HG02973 (cell line): ENCODE measurements around the gene BCKDHB.
"Not testable (repeated sequence)": the region's sequence is repeated elsewhere in the genome, so short reads cannot be mapped to it uniquely, and the experiment has no call there.

Experiments used
- ATAC-seq: cut with Tn5 transposase; IDR thresholded peaks from one replicate; pipeline ENCODE4 v1.9.1; 2021; ENCODE audit warnings: moderate library complexity; ENCODE audit not compliant: unreplicated experiment

Gene BCKDHB

DNA sequence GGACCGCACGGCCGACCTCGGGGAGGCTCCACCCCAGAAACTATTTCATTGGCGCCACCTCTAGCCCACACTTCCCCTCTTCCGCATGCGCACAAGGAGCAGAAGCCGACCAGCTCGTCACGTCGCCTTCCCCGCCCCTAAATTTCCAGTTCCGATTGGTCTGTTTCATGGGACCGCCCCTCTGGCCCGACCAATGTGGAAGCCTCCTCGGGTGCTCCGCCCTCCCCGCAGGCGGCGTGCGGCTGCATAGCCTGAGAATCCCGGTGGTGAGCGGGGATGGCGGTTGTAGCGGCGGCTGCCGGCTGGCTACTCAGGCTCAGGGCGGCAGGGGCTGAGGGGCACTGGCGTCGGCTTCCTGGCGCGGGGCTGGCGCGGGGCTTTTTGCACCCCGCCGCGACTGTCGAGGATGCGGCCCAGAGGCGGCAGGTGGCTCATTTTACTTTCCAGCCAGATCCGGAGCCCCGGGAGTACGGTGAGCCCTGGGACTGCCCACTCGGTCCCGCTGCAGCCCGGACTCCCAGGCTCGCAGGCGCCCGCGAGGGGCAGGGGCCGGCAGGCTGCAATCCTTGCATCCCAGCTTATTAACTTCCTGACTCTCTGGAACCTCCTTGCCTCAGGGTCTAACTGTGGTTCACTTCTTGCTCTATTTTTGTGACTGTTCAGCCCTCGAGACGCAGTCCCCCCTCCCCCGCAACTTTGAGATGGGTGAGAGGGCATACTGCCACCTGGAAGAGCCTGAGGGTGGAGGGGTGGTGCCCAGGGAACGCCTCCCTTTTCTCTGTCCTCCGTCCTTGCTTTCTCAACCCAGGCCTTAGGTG, at the start of gene BCKDHB:
BCKDHB (plus strand) TSS at position 254 of the 818 bp plus-strand sequence; CDS start at position 277, 23 bp downstream.
- peak; percentile 99 for ATAC-seq

DNA sequence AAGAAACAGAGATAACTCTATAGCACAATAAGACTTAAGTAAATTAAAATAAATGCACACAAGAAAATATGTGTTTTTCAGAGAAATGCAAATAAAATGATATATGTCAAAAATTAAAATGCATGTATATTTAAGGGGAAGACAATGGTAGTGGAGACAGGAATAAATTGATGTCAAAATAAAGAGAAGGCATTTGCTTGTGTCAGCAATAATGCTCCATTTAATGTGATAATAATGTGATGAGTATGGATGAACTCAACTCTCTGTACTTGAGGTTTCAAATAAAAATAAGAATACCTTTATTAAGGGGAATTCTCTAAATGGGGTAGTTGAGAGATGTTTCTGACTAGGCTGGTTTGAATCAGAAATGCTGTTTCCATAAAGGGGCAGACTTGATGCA, 45.7 kb upstream of the BCKDHB start:
- ATAC-seq: no peak

DNA sequence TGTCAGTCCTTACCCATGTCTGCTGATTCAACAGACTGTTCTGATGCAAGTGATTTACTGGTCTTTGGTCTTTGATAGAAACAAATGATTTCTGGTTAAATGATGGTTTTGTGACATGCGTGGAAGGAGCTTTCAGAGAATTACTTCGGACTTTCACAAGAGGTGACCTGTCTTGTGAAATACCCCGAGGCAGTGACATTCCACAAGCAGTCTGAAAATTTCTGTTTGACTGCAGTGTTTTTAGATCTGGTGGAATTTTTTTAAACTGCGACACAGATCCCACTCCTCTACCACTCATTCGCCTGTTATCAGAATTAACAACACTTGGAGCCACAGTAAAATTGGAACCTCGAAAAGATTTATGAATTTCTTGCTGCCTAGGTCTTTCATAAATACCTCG, 38.3 kb upstream of the BCKDHB start:
- ATAC-seq: not testable (repeated sequence)

DNA sequence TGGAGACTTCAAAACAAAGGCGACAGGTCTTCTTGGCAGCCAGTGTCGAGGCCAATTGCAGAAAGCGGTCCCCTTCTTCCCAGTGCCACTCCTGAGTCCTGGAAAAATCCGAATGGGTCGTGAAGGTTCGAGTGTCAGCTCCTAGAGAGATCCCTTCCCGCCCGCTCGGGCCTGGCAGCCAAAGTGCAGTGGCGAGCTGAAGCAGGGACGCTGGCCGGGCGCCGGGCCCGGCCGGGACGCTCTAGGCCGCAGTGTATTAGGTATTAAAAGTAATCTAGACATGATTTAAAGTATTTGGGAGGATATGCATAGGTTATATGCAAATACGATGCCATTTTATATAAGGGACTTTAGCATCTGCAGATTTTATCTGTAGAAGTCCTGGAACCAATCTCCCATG, 36.0 kb upstream of the BCKDHB start:
- not testable (repeated sequence) for ATAC-seq

DNA sequence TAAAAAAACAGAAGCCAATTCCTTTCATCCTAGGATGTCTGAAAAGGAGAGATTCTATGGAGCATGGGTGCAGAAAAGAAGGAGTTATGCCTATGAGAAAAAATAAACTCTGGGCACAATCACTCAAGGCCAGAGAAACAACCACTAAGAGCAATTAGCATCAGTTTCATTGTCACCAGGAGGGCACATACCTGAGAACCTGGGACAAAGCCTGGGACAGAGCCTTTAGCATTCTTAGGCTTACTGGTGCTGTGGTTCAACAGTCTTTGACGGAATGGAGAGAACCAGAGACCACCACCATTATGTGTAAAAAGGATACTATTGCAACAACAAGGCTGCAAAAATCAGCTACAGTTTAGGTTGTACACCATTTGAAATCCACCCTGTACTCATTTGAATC, 29.4 kb upstream of the BCKDHB start:
- ATAC-seq: no peak

DNA sequence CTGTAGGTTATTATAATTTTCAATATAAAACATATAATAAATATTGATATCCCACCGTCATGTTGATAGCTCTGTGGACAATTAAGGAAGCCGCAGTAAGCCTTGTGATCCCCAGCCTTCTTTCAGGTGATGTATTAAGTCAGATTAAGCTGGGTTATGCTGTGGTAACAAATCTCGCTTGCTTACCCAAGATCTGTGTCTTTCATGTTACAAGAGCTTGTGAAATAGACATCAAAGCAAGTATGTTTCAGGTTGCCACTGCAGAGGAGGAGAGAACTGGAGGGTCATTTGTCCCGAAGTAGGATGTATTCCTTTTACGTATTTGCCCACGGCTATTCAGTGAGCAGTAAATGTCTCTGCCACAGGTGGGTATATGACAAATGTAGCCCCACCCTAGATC, 17.8 kb upstream of the BCKDHB start:
- ATAC-seq: no peak

DNA sequence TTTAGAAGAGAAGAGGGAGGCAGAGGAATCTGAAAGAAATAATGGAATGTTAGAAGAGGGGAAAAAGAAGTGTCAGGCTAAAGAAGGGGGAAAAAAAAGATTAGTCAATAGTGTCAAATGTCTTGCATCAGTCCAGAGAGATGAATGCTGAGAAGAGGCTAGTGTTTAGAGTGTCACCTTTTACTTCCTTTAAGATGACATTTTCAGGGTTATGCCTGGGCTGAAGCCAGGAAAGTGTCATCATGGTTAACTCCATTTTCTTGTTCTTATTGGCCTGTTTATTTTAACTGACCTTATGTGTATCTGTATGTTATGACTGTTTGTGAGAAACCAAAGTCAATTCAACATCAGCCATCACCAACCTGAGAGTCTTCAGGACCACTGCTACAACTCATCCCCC, 15.0 kb upstream of the BCKDHB start:
- no peak for ATAC-seq

DNA sequence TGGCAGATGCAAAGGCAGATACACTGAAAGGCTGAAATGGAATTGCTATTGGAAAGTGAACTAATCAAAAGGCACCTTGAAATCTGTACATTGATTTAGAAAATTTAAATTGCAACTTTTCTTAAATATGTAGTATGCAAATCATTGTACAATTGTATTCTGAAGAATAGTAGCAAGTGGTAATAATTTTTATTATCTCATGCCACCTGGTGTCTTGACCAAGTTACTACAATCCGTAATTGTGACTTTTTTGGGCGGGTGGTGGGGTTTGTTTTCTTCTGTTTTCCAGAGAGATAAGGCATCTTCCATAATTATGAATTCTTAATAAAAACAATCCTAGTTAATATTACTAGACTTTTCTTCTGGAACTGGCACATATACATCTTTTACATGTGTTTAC, 12.5 kb upstream of the BCKDHB start:
- ATAC-seq: no peak

DNA sequence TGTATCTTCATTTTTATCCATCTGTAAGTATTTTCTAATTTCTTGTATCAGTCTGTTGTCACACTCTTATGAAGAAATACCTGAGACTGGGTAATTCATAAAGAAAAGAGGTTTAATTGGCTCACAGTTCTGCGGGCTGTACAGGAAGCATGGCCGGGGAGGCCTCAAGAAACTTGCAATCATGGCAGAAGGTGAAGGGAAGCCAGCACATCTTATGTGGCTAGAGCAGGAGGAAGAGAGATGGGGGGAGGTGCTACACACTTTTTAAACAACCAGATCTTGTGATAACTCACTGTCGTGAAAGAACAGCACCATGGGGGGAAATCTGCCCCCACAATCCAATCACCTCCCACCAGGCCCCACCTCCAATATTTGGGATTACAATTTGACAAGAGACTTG, 10.9 kb upstream of the BCKDHB start:
- ATAC-seq: no peak

DNA sequence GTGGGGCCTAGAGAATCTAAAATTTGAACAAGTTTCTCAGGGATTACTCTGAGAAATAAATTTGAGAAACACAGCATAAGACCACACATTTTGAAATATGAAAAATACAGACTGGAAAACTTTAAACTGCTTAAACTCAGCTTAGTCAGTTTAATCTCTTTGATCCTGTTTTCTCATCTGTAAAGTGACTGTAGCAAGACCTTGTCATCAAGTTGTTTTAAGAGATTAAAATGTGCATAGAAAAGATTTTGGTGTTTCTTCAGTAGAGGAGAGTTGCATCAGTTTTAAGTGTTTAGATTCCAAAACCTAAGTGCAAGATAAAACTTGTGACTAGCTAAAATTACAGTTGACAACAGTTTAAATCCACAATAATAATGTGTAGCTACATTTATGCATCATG, 8.1 kb upstream of the BCKDHB start:
- ATAC-seq: no peak

DNA sequence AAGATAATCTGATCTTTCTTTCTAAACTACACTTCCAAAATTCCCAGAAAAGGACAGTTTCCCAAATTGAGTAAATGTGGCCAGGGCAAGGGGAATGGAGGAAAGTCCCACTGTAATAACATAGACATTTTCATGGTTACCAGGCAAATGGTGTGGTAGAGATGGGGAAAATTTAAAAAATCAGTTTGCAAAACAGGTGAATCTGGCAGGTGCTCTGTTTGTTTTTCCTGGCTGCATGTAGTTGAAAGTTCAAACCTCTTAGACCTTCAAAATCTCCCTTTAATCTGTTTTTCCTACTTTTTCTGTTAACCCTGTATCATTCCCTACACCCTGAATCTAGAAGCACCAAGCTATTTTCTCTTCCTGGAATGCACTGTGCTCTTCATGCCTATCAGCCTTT, 2.0 kb upstream of the BCKDHB start:
- no peak for ATAC-seq

DNA sequence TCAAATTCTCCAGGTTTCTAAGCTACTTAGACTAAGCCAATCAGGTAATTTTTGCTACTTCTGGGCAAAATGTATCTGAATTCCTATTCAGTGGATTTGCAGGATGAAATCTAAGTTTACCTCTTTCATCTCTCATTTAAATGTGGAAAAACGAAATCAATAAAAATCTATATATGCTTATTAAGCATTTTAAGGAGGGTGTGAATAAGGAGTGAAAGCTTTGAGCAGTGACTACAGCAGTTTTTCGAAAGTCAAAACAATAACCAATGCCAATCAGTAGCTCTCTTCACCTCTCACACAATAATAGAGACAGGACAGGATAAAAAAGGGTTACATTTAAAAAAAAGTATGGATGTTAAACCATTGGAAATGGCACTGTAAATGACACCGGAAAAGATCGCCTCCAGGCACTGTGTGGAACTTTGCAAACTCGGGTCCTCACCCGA, 476 bp upstream of the BCKDHB start:
- ATAC-seq: no peak

DNA sequence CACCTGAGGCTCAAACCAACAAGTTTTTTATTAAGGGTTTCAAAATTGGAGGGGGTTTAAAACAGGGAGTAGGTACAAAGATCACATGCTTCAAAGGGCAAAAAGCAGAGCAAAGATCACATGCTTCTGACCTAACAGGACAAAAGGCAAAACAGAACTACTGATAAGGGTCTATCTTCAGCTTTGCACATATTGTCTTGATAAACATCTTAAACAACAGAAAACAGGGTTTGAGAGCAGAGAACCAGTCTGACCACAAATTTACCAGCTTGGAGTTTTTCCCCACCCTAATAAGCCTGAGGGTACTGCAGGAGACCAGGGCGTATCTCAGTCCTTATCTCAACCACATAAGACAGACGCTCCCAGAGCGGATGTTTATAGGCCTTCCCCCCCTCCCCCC, 16.1 kb downstream of the BCKDHB start:
- not testable (repeated sequence) for ATAC-seq

DNA sequence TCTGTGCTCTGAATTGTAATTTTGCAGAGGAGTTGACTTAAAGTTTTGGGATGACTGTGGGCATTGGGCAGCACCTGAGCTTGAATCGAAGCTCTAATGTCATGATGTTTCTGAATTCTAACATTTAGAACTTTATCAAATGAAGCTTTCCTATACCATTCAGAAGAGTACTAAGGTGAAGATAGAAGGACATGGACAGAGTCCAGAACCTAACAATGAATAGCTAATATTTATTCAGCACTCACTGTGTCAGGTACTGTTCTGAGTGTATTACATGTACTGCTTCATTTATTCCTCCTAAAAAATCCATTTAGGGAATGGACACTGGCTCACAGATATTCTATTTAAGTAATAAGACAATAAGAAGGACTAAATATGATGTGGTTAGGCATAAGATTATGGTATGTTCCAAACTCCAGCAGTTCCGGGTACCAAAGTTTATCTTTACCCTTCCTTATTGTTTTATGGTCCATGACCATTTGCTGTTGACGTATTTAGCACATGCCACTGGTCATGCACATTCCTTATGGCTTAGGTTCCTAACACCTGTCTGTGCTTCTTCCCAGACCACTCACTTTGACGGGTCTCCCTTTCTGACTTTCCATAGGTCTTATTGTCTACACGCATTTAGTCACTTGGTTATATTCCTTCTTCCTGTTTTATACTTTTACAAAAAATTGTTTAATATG, 20.3 kb downstream of the BCKDHB start:
- no peak for ATAC-seq

DNA sequence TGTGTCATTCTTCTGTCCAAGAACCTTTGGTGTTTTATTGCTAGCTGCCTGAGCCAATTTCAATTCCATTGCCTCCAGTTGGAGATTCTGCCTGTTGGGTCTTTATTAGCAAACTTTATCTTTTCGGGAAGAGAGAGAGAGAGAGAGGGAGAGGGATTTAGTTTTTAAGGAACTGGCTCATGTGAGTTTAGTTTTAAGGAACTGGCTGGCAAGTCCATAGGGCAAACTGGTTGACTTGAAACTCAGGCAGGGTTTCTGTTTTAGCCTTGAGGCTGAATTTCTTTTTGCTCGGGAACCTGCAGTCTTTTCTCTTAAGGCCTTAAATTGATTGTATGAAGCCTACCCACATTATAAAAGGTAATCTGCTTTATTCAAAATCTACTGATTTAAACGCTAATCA, 23.0 kb downstream of the BCKDHB start:
- no peak for ATAC-seq

DNA sequence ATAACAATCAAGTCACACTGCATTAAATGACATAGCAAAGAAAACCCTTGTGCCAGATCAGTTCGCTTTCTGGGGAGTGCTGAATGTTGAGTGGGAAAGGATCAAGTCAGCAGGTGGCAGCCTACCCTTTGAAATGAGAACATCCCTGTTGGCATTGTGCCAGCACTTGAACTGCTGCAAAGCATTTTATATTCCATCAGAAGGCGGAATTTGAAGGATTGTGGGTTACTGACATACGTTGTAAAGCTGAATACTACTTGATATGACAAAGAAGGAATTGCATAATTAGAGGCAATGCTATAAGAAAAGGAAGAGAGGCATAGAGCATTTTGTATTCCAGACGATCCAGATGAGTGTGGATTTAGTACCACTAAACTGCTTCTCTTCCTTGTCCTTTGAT, 26.5 kb downstream of the BCKDHB start:
- ATAC-seq: no peak

DNA sequence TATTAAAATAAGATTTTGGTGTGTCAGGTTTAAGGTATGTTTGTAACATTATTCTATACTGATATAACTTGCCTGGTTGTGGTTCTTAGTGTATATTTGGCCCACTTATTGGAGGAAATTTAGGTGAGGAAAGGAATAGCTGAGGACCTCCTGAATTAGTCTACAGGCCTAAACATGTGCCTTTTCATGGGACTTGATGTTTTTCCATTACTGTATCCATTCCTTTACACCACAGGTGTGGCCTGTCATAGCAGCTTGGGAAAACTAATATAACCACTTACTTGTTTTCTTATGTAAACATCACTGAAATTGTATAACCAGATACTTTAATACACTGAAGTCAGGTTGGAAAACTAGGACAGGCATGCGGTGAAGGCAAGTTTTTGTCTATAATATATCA, 27.6 kb downstream of the BCKDHB start:
- no peak for ATAC-seq

DNA sequence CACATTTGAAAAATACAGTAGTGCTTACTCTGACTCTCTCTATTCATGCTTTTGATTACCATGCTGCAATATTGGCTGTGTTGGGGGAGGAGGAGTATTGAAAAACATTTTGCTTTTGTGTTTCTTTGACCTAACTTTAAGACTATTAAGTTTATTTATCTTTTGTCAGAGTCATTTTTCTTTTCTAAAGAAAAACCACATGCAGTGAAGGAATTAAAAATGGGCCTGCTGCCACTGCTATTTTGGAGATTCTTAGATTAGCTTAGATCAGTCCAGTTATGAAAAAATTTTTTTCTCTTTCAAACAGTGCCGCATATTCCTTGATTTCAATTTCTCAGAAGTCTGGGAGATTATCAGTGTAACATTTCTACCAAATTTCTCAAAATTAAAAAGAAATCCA, 36.1 kb downstream of the BCKDHB start:
- no peak for ATAC-seq

DNA sequence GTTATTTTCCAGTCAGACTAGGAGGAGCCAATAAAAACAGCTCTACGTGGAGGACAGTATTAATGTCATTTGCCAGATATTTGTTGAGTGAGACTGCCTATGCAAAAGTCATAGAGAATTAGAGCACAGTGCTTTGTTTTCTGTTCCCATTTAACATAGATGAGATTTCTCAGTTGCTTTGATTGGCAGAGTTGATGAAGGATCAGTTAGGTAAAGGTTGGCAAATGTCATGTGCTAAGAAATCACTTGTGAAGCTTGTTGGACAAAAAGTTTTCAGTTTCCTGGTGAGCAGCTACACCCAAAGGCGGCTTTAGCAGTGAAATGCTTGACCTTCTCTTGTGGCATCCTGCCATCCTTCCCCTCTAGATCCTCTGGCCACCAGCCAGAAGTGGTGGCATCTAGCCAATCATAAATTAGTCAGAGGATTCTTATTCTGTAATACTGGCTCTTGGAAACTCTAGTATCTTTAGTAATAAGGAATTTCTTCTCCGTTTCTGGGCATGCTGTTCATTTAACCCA, 37.0 kb downstream of the BCKDHB start:
- no peak for ATAC-seq

DNA sequence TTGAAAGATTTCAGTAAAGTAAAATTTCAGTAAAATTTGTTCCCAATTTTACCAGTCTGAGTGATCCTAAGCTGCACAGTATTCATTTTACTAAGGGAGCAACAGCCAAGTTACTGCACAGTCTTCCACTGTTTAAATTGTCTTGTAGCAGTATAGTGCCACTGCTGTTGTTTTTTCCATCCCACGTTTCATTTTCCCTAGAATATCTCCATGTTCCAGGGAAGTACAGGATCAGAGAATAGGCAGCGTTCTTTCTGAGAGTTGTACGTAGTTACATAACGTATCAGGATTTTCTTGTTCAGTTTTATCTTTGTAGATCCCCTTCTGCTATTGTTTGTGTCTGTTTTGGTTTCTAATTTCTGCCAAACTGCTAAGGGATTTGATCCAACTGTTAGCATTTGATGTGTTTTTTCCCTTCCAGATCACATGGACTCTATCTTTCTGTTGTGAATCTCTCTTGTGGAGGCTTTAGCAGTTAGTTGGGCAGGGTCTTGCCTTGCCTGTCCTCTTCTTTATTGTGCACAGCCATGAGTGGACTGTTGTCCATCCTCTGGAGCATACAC, 38.4 kb downstream of the BCKDHB start:
- ATAC-seq: no peak

DNA sequence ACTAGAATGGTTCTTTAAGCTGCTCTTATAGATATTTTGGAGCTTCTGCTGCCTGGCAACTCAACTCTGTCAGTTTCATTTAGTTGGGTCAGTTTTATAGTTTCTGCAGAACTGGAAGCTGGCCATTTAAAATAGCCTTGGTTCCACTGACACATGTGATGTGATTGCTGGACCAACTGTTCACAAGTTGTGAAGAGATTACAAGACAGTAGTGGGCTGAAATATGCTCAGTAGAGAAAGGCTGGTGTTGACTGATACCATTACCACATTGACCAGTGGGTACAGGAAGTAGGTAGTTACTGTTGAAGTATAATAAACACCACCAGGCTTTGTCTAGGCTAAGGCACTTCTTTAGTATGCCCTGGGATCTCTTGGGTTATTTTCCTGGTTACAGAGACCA, 39.0 kb downstream of the BCKDHB start:
- ATAC-seq: peak; percentile 70

DNA sequence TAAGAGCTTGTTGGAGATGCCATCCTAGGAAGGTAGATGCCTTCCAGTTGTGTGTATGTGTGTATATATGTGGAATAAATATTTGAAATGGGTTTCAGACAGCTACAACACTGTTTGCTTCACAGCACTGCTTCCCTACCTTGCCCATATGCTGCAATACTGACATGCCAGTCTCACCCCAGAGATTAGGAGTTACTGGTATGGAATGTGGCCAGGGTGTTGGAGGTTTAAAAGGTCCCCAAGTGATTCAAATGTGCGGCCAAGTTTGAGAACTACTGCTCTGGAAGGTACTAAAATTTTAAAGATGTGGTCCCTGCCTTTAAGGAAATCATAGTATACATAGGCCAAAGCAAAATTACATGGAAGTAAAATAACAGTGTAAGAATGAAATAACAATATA, 39.5 kb downstream of the BCKDHB start:
- ATAC-seq: no peak
